HG03196 (cell line): Measurements from ENCODE around the gene EXOG.

Experiments
- ATAC-seq: cut with Tn5 transposase; IDR thresholded peaks from one replicate; pipeline ENCODE4 v1.9.1; 2021; ENCODE audit not compliant: unreplicated experiment

The EXOG gene

DNA sequence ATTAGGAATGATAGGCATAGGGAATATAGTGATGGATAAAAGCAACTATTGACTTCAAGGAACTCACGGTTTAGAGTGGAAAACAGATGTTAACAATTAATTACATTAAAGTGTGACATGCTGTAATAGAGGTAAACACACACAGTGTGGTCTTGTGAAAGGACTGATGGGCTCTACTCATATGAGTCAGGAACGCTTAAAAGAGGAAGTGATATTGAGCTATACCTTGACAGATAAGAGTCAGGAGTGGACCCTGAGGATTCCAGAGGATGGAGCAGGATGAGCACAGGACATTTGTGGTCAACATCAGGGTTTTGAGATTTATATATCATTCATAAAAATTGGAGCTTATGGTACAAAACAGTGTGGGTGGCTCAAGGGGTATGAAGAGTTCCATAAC is 11.0 kb downstream of the EXOG start:
- ATAC-seq = peak; percentile 95

DNA sequence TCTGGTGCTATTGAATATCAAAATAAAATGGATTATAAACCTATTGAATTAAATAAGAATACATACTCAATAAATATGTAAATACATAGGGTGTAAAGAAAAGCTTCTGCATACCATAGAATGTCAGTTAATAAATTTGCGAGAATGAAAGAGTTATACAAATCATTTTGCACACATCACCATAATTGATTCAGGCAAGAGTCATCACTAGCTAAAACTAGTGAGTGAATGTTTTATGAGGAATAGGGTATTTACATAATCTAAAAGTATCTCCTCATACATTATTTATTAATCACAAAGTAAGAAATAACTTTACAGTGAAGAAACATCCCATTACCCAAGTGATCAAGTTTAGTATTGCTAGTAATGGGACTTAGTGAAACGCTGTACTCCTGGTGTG is 13.6 kb downstream of the EXOG start:
- ATAC-seq = no peak

DNA sequence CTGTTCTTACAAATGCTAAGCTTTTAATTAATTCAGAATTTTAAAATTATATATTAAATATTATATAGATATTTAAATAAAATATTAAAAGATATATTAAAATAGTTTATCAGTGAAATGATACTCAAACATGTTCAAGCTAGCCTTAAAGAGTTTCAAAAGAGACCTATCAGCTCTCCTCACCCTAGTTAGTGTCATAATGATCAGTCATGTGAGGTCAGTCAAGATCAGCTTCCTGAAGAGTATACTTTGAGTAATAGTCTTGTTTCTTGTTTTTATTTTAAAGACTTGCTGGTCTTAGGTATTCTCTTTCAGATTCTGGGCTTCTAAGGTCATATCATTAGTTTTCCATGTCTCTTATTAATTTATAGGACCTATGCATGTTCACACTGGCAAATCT is 14.5 kb downstream of the EXOG start:
- ATAC-seq = no peak

DNA sequence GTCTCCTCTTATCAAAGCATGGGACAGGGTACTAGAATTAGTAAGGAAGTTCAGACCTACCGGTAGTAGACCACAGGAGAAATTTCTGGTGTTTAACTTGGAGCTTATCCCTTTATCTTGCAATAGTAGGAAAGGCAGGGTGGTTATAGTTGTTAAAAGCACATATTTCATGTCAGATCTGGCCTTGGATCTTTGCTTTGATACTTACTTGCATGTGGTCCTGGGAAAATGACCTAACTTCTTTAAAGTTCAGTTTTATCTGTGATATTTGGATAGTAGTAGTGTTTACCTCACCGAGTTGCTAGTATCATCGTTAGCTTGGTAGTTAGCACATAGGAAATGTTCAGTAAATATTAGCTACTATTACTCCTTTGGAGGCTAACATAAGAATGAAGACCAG is 15.4 kb downstream of the EXOG start:
- no peak for ATAC-seq

DNA sequence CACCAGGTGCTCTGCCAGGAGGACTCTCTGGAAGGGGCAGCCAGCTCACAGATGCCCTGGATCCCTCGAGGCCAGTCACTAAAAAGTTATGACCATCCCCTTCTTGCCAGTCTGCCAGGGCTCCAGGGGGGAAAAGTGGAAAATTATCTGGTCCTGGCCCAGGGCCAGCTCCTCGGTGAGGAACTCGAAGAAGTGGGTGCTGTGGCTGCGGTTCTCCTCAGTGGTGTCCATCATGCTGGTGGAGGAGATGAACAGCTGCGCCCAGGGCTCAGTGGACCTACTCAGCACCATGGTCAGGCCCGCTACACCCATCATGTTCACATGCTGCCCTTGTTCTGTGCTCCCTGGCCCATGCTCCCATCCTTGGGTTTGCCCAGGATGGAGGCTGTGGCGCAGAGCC is 19.2 kb downstream of the EXOG start:
- ATAC-seq = no peak

DNA sequence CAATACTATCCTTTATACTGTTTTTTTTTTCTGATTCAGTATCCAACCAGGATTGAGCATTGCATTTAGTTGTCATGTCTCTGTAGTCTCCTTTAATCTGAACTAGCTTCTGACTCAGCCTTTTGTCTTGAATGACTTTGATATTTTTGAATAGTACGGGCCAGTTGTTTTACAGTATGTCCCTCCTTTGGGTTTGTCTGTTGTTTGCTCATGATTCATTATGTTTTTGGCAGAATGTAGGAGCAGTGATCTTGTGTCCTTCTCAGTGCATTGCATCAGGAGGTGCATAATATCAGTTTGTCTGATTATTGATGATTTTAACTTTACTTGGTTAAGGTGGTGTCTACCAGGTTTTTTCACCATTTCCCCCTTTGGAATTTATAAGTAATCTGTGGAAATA is 20.5 kb downstream of the EXOG start:
- no peak for ATAC-seq

DNA sequence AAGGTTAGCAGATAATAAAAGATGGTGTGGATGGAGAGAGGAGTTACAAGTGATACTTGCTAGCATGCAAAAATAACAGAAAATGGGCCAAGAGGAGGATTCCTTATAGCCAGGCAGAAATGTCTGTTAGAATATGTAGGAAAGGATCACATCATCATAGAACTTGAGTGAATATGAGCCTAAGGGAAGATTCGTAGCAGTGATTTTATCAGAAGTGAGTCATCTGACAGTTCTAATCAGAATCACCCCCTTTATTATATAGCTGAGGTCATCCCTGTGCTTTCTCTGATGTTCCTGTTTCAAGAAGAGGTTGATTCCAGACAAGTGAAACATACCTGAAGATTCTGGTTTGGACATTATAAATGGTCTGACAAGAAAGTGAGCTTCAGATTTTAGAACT is 22.9 kb downstream of the EXOG start:
- no peak for ATAC-seq

GRCh38 chr3:38519651-38520050 is 23.5 kb downstream of the EXOG start:
- ATAC-seq = no peak

DNA sequence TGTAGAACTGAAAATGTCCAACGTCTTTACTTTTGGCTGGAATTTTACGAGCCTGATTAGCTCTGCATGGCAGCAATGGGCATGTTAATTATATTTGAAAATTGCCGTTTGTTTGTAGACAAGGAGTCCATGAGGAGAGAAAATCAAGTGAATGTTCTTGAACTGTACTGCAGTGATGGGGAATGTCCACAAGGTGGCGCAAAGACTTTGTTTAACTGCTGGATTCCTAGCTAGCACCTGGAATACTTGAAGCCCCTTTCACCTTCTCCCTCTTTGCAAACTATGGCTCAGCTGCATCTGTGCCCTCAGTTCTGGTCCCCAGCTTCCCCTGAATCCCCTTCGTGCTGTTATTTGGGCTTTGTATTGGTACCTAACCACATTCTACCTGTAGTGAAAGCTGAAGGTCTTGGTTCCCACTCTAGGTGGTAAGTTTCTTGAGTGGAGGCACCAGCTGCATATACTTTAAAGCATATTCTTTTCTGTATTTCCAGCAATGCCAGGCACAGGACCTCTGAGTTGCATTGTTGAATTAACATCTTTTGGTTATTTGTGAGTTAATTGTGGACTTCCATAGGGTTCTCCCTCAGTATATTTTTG is 25.3 kb downstream of the EXOG start:
- no peak for ATAC-seq

DNA sequence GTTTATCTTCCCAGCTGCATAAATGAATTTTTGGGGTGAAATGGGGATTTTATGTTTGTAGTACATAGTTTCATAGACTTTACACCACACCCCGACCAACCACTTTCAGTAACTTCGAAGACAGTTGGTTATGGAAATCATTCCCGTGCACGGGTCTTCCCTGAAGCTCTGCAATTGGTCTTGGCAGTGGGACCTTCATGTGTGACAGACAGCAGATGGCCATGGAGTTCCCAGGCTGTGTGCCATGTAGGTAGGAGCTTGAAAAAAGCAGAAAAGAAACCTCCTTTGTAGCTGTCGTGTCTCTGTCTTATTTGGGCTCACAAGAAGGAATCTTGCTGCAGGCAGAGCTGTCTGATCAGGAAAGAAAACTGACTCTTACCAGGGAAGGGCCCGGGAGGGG is 25.9 kb downstream of the EXOG start:
- no peak for ATAC-seq

DNA sequence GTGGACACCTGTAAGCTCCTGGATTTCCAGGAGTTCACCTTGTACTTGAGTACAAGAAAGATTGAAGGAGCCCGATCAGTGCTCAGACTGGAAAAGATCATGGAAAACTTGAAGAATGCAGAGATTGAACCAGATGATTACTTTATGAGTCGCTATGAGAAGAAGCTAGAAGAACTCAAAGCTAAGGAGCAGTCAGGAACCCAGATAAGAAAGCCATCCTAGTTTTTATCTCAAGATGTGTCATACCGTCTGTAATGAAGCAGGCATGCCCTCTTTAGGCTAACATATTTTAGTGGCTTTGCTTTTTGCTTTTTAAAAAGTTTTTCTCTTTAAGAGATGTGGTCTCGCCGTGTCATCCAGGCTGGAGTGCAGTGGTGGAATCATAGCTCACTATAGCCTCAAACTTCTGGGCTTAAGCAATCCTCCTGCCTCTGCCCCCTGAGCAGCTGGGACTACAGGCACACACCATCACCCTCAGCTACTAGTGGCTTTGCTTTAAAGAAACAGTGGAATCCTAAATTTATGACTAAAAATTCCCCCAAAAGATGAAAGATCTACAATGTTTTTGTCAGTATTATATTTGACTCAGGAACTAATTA is 28.1 kb downstream of the EXOG start:
- no peak for ATAC-seq

- ATAC-seq = no peak
Observed at GRCh38 chr3:38526792-38527191, 30.7 kb downstream of the EXOG start.

DNA sequence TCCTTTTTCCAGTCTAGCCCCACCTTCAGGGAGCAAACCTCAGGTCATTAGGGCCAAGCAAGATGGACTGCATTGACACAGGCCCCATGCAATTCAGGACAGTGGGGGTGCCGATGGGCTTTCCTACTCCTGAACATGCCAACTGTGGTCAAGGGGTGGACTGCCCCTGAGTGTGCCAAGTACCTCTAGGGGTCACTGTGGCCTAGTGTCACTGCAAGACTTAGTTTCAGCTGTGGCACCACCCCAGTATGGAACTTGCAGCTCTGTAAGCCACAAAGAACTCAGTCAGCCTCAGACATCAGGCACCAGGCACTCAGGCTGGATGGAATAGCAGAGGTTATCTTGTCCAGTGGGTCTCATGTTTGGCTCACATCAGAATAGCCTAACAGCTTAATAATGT is 32.3 kb downstream of the EXOG start:
- ATAC-seq = no peak

DNA sequence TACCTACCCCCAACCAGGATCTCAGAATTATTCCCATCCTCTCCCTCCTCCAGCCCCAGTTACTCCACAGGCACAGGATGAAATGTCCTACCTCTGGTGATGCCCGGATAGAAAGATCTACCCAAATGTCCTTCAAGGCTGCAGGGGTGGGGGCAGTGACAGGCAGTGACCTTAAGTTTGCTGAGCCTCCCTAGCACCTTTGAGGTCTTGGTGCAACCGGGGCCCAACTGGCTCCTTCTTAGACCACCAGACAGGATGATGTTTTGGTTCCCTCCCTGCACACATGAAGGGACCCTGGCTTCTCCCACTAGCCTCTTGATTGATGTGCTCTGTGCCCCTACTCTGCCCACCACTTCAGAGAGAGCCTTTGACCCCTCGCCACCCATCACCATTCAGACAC is 36.4 kb downstream of the EXOG start:
- no peak for ATAC-seq

DNA sequence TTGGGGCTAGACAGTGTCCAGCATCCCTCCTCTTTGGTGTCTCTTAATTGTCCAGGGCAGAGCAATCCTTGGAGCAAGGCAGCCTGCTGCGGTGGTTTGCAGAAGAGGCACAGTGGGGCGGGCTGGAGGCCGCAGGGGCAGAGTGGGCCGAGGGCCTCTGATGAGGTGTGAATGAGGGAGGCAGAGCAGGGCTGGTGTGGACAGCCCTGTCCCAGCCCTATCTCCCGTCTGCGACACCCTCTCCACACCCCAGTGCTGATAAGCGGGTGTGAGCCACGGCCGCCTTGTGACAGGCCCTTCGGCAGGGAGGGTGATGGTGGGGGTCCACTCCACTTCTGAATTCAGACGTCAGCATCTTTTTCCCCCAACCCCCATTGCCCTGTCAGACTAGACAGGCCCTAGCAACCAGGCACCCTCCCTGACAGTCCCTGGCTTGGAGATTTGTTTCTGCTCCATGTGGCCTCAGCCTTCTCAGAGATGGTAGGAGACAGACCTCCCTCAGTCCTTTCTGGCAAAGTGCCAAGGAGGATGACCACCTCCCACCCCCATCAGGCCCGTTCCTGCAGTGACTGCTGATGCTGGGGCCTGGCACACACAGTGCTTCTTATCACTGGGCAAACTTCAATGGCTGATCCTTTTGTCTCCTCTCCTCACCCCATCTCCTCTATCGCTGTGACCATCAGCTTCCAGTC is 37.3 kb downstream of the EXOG start:
- ATAC-seq = no peak

GRCh38 chr3:38534180-38534579 is 38.0 kb downstream of the EXOG start:
- ATAC-seq = no peak

DNA sequence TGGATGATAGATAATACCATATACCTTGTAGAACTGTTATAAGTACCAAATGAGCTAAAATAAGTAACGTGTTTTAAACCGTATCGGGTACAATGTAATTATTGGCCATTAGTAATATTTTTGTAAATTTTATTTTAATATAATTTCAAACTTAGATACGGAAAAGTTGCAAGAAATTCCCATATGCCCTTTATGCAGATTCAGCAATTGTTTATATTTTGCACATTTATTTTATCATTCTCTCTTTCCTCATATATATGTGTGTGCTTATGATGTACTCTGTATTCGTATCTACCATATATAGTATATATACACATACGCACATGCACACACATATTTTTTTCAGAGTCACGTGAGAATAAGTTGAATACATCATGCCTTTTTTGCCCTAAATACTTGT is 38.5 kb downstream of the EXOG start:
- no peak for ATAC-seq

- ATAC-seq = no peak
Observed at GRCh38 chr3:38536671-38537070, 40.5 kb downstream of the EXOG start.

DNA sequence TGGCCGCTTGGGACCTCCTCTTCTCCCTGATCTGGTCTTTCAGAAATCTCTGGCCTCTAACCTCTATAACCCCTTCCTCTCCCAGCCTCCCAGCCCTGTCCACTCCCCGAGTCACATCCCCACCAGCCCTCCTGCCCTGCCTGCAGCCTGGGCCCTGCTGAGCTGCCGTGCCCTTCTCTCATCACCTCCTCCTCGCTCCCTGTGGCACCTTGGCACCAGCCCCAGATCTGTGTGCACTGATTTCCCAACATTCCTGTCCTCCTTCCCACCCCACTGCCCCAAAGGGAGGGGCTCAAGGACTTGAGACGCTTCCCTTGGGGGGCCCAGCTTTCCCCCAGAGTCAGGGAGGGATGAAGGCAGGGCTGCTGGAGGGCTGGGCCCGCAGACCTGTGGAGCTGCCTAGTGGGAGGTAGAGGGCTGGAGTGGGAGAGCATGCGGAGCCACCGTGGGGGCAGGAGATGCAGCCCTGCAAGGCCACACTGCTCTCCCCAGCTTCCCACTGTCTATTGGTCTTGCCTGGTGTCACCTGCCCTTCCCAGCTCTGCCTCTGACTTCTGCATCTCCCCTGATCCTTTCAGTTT is 42.7 kb downstream of the EXOG start:
- no peak for ATAC-seq

- no peak for ATAC-seq
Observed at GRCh38 chr3:38541806-38542205, 45.7 kb downstream of the EXOG start.

GRCh38 chr3:38542401-38543298 is 46.5 kb downstream of the EXOG start:
- ATAC-seq = no peak
